SJSA1 (cell line): ENCODE data around the gene CDH6. TPM values are rescaled to one million over a fixed set of nuclear protein-coding genes. Genes with fewer than 3 reads are reported as not detected.

ENCODE experiments used
- DNase-seq, 2 experiments: peaks; one replicate each; pipeline ENCODE4 v3.0.0-alpha.2; 2015 to 2020; ENCODE audit warnings: low spot score in 2 of 2, low read depth in 1 of 2
- H3K27ac ChIP-seq: fragments of 250-450 bp; sonication (Bioruptor Pico); 2 replicates; pipeline ENCODE4 v1.5.1; 2020; ENCODE audit warnings: mild to moderate bottlenecking, moderate library complexity
- H3K27me3 ChIP-seq: fragments of 250-450 bp; sonication (Bioruptor Pico); replicated peaks from 2 replicates; pipeline ENCODE4 v1.5.1; 2020; ENCODE audit warnings: mild to moderate bottlenecking, moderate library complexity
- H3K36me3 ChIP-seq: fragments of 250-450 bp; sonication (Bioruptor Pico); 2 replicates; pipeline ENCODE4 v1.5.1; 2020; ENCODE audit warnings: mild to moderate bottlenecking
- H3K4me1 ChIP-seq: fragments of 250-450 bp; sonication (Bioruptor Pico); replicated peaks from 2 replicates; pipeline ENCODE4 v1.6.1; 2021; ENCODE audit warnings: mild to moderate bottlenecking
- H3K4me3 ChIP-seq: fragments of 250-450 bp; sonication (Bioruptor Pico); 2 replicates; pipeline ENCODE4 v1.5.1; 2020; ENCODE audit warnings: mild to moderate bottlenecking
- H3K9me3 ChIP-seq: fragments of 250-450 bp; sonication (Bioruptor Pico); replicated peaks from 2 replicates; pipeline ENCODE4 v1.5.1; 2020; ENCODE audit warnings: mild to moderate bottlenecking
- total RNA-seq: library from RNA; depleted of rRNA; stranded (reverse); fragments of >200 nt; shearing (Covaris generic); gene quantifications from 2 replicates; pipeline ENCODE4 v1.2.3, GENCODE V29; 2014

Gene CDH6
- total RNA-seq, 1 experiment from 2014 or later: 0.13 TPM

DNA sequence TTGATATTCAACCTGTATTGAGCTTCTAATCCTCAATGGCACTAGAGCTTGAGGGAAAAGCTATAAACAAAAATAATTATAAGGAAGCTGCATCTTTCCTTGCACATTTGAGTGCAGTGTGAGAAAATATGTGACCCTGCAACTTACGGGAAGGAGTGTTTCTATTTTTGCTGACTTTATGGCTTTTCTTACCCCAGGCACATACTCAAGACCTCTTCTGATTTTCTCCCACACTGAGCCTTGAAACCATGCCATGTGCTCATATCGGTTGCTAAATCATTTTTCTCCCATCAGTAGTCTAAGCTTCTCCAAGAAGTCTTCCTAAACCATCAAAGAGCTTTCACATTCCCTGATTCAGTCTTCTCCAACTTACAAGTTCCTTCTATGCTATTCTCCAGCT lies 91.5 kb downstream of the CDH6 start:
- no peaks in the 10 kb centered on the region for H3K36me3 ChIP-seq
- H3K27ac ChIP-seq: no peak overlapping the region
- H3K9me3 ChIP-seq: no peaks in the 10 kb centered on the region
- no peaks in the 10 kb centered on the region for H3K4me1 ChIP-seq
- no peak overlapping the region for H3K4me3 ChIP-seq
- no peaks in the 10 kb centered on the region for H3K27me3 ChIP-seq
- no peak for DNase-seq

DNA sequence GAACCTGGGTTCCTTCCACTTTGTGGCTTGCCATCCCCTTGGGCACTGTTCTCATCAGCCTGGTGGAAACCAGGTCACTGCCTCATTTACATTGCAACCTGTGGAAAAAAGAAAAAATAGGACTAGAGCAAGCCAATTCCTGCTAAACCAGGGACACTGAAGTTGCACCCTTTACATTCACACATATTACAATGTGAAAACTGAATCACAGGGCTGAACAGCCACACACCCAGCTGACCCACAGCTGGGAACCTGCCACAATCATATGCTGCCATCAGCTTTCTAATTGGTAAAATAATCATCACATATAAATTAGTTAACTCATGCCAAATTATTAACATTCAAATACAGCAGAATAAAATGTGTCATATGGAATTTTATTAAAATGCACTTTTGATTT lies 94.5 kb downstream of the CDH6 start:
- Histone ChIP-seq H3K9me3 (no peaks in the 10 kb centered on the region), H3K36me3 (no peaks in the 10 kb centered on the region), H3K27ac (no peak overlapping the region), H3K27me3 (no peaks in the 10 kb centered on the region), H3K4me3 (no peak overlapping the region), H3K4me1 (no peaks in the 10 kb centered on the region)
- no peak for DNase-seq

DNA sequence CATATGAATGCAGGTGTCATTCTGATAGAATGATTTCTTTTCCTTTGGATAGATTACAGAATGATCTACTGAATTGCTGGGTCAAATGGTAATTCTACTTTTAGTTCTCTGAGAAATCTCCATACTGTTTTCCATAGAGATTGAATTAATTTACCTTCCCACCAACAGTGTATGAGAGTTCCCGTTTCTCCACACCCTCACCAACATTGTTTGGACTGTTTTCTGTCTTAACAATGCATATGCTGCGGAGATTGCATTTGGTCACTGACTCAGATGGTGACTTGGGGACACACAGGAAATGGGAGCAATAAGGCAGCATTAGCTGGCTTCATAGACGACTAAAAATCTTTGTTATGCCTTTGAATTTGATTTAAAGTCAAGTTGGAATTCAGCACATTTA lies 95.9 kb downstream of the CDH6 start:
- Histone ChIP-seq H3K9me3 (no peaks in the 10 kb centered on the region), H3K36me3 (no peaks in the 10 kb centered on the region), H3K4me1 (no peaks in the 10 kb centered on the region), H3K27ac (no peak overlapping the region), H3K4me3 (no peak overlapping the region), H3K27me3 (no peaks in the 10 kb centered on the region)
- DNase-seq: no peak

DNA sequence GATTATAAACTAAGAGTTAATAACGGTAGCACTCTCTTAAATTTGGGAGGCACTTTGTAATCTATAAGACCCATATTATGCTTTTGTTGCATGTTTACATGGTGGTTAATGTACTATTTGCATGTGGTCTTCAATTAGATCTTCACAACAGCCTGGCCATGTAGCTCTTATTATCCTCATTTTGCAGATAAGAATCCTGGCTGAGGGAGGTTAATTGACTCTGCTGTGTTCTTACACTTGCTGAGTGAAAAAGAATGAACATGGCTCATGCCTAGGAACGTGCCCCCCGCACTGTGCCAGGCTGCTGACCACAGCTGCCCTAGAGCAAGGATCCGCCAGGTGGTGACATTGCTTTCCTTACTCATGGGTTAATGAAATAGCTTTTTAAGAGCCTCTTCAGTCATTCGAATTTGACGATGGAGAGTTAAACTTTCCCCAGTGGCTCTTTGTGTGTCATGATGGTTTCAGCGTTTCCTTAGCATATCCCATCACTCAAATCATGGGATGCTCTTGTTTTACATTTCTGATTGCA lies 97.9 kb downstream of the CDH6 start:
- DNase-seq: no peak
- Histone ChIP-seq H3K4me3 (no peak overlapping the region), H3K27ac (no peak overlapping the region), H3K27me3 (no peaks in the 10 kb centered on the region), H3K36me3 (no peaks in the 10 kb centered on the region), H3K4me1 (no peaks in the 10 kb centered on the region), H3K9me3 (no peaks in the 10 kb centered on the region)

DNA sequence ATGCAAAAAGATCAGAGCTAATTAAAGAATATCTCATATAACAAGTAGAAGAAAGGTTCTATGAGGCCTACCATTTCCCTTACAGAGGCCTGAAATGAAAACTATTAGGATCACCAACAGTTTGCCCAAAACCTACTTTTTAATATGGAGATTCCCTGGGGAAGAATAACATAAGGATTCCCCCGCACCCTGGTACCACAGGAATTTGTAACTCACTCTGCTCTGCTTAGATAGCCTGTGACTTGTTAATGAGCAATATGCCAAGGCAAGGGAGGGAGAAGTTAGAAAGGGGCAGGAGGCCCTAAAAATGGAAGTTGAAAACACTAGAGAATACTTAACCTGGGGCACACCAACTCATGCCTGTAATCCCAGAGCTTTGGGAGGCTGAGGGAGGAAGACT lies 107.0 kb downstream of the CDH6 start:
- no peak overlapping the region for H3K4me3 ChIP-seq
- H3K27me3 ChIP-seq: no peaks in the 10 kb centered on the region
- H3K27ac ChIP-seq: no peak overlapping the region
- DNase-seq: no peak
- H3K36me3 ChIP-seq: no peaks in the 10 kb centered on the region
- H3K4me1 ChIP-seq: no peaks in the 10 kb centered on the region
- H3K9me3 ChIP-seq: no peaks in the 10 kb centered on the region

DNA sequence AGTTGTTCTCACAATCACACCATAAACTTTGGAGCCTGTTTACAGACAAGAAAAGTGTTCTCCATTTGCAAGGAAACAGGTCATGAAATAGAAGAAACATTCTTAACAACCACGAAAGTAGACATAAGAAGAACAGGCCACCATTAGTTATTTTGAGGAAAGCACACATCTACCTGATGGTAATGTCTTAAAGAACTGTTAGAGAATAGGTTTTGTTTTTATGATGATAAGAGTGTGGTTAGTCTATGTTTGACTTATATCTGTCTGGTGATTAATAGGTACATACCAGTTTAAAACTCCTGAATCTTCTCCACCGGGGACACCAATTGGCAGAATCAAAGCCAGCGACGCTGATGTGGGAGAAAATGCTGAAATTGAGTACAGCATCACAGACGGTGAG lies 108.3 kb downstream of the CDH6 start:
- Histone ChIP-seq H3K27me3 (no peaks in the 10 kb centered on the region), H3K36me3 (no peaks in the 10 kb centered on the region), H3K9me3 (no peaks in the 10 kb centered on the region), H3K27ac (no peak overlapping the region), H3K4me3 (no peak overlapping the region), H3K4me1 (no peaks in the 10 kb centered on the region)
- no peak for DNase-seq

DNA sequence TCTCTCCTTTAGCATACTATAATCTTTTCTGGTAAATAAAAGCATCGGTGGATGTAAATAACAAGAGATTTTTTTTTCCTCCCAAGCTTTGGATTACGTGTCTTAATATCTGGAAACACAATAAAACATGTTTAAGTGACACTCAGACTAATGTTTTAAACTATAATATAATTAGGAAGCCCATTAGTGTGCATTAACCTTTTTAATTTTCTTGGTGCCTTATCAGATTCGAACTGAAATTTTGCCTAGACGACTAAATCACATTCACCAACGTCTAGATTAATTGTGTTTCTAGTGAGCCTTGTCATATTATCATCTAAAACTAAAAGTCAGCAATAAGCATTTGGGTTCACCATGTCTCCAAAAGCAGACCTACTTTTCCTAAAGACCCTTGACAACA lies 110.2 kb downstream of the CDH6 start:
- no peaks in the 10 kb centered on the region for H3K36me3 ChIP-seq
- no peak for DNase-seq
- H3K27ac ChIP-seq: no peak overlapping the region
- no peaks in the 10 kb centered on the region for H3K4me1 ChIP-seq
- no peaks in the 10 kb centered on the region for H3K9me3 ChIP-seq
- no peaks in the 10 kb centered on the region for H3K27me3 ChIP-seq
- no peak overlapping the region for H3K4me3 ChIP-seq

DNA sequence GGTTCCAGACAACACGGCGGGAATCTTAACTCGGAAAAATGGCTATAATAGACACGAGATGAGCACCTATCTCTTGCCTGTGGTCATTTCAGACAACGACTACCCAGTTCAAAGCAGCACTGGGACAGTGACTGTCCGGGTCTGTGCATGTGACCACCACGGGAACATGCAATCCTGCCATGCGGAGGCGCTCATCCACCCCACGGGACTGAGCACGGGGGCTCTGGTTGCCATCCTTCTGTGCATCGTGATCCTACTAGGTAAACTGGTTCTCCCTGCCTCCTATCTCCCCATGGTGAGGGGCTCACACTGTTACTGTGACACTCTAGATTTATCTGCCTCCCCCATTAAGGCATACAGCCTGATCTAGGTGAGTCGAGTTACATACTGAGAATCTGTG lies 124.2 kb downstream of the CDH6 start:
- H3K27me3 ChIP-seq: no peaks in the 10 kb centered on the region
- no peaks in the 10 kb centered on the region for H3K36me3 ChIP-seq
- no peak overlapping the region for H3K27ac ChIP-seq
- H3K4me1 ChIP-seq: no peaks in the 10 kb centered on the region
- DNase-seq: no peak
- no peaks in the 10 kb centered on the region for H3K9me3 ChIP-seq
- H3K4me3 ChIP-seq: no peak overlapping the region

DNA sequence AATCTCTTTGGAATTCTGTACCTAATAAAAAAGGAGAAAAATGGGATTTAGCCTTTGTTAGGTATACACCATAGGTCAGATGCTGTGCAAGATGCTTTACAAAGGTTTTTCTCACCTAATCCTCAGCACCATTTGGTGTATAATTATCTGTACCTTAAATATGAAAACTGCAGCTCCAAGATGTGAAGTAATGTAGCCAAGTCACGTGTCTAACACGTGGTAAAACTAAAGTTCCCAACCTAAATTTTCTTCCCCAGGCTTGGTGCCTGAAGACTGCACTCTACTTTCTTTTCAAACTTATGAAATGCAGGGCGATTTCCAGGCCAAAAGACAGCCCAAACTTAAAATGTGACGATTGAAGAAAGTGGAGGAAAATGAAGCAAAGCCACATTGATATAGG lies 125.8 kb downstream of the CDH6 start:
- DNase-seq: no peak

DNA sequence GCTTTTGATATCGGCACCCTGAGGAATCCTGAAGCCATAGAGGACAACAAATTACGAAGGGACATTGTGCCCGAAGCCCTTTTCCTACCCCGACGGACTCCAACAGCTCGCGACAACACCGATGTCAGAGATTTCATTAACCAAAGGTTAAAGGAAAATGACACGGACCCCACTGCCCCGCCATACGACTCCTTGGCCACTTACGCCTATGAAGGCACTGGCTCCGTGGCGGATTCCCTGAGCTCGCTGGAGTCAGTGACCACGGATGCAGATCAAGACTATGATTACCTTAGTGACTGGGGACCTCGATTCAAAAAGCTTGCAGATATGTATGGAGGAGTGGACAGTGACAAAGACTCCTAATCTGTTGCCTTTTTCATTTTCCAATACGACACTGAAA lies 129.5 kb downstream of the CDH6 start:
- no peak overlapping the region for H3K4me3 ChIP-seq
- H3K36me3 ChIP-seq: no peaks in the 10 kb centered on the region
- H3K27me3 ChIP-seq: no peaks in the 10 kb centered on the region
- DNase-seq: no peak
- no peaks in the 10 kb centered on the region for H3K4me1 ChIP-seq
- no peak overlapping the region for H3K27ac ChIP-seq
- no peaks in the 10 kb centered on the region for H3K9me3 ChIP-seq

More for the DNA sequence above, 125.8 kb downstream of the CDH6 start:
- Histone ChIP-seq H3K9me3 (no peaks in the 10 kb centered on the region), H3K4me3 (no peak overlapping the region), H3K36me3 (no peaks in the 10 kb centered on the region), H3K27ac (no peak overlapping the region), H3K27me3 (no peaks in the 10 kb centered on the region), H3K4me1 (no peaks in the 10 kb centered on the region)

DNA sequence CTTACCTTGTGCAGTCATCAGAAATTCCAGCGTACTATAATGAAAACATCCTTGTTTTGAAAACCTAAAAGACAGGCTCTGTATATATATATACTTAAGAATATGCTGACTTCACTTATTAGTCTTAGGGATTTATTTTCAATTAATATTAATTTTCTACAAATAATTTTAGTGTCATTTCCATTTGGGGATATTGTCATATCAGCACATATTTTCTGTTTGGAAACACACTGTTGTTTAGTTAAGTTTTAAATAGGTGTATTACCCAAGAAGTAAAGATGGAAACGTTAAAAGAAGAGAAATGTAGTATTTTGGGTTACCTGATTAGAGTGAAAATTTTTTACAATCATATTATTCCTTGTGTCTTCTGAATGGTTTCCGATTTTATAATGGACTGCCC lies 131.4 kb downstream of the CDH6 start:
- H3K36me3 ChIP-seq: no peaks in the 10 kb centered on the region
- H3K9me3 ChIP-seq: no peaks in the 10 kb centered on the region
- no peak for DNase-seq
- H3K27ac ChIP-seq: no peak overlapping the region
- H3K4me3 ChIP-seq: no peak overlapping the region
- no peaks in the 10 kb centered on the region for H3K4me1 ChIP-seq
- no peaks in the 10 kb centered on the region for H3K27me3 ChIP-seq

DNA sequence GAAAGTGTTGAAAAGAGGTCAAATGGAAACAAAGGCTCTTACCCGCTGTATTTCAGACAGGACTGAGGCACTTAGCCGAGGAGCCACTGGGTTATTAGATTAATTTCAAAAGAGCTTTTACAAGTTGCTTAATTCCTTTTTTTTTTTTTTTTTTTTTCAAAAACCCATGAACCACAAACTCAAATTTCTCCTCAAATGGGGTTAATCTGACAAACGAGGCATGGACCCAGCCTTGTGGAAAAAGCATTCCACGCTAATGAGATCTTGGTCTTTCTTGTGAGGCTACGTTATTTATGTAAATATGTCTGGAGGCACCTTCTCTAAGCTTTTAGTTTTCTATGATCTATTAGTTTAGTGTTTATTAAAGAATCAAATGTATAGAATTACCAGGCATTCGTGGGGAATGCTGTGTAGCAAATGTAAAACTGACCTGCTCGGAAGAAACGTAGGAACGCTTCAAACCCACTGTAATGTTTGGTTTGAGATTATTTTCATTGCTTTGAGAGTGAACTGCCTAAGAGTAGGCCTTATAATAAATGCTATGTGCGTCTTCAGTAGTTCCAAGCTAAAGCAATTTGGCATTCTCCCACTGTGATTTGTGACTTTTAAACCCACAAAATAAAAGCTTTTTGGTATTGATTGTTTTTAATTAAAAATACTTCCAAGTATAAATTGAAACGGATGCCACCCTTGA lies 134.7 kb downstream of the CDH6 start:
- Histone ChIP-seq H3K9me3 (no peaks in the 10 kb centered on the region), H3K4me1 (no peaks in the 10 kb centered on the region), H3K27ac (no peak overlapping the region), H3K36me3 (no peaks in the 10 kb centered on the region), H3K4me3 (no peak overlapping the region), H3K27me3 (no peaks in the 10 kb centered on the region)
- no peak for DNase-seq

DNA sequence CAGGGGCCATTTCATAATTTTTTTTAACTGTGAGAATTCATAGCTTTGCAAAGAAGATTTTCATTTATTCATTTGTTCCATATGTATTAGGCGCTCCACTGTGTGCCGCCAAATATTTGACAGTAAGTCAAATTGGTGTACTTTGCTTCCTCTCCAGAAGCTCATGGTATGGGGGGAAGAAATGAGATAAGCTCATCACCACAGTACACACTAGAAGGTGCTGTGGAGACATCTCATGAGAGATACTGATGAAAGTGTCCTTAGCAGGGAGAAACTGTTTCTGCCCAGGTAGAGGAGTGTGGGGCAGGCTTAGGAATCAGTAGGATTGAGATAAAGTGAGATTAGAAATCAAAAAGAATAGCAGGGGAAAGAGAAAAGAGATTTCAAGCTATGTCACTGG lies 136.2 kb downstream of the CDH6 start:
- H3K36me3 ChIP-seq: no peaks in the 10 kb centered on the region
- no peak for DNase-seq
- no peaks in the 10 kb centered on the region for H3K4me1 ChIP-seq
- H3K4me3 ChIP-seq: no peak overlapping the region
- no peaks in the 10 kb centered on the region for H3K9me3 ChIP-seq
- H3K27me3 ChIP-seq: no peaks in the 10 kb centered on the region
- H3K27ac ChIP-seq: no peak overlapping the region

DNA sequence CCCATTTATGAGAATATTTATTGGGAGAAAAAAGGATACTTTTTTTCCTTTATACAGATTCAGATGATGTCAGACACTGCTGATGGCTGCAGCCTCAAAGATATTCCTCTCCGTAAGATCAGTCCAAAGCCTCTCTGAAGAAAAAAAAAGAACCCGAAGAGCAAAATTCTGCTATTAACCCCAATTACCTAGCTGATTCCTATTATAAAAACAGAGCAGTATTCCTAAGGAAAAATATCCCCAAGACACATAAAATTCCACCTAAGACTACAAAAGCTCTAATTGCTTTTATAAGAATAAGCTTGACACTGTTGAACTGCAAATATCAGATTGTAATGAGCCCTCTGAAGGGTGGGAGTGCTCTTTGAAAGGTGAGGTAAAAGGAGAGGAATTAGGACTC lies 138.7 kb downstream of the CDH6 start:
- Histone ChIP-seq H3K9me3 (no peaks in the 10 kb centered on the region), H3K27ac (no peak overlapping the region), H3K4me1 (no peaks in the 10 kb centered on the region), H3K36me3 (no peaks in the 10 kb centered on the region), H3K27me3 (no peaks in the 10 kb centered on the region), H3K4me3 (no peak overlapping the region)
- DNase-seq: no peak

DNA sequence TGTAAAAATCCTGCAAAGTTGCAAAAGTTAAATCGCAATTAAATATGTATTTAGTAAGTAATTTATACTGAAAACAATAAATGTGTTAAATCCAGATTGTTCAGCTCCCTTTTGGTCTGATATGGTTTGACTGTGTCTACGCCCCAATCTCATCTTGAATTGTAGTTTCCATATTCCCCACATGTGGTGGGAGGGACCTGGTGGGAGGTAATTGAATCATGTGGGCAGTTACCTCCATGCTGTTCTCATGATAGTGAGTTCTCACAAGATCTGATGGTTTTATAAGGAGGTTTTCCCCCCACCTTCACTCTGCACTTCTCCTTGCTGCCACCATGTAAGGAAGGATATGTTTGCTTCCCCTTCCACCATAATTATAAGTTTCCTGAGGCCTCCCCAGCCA lies 140.0 kb downstream of the CDH6 start:
- no peak for DNase-seq
- Histone ChIP-seq H3K9me3 (no peaks in the 10 kb centered on the region), H3K4me1 (no peaks in the 10 kb centered on the region), H3K27ac (no peak overlapping the region), H3K36me3 (no peaks in the 10 kb centered on the region), H3K4me3 (no peak overlapping the region), H3K27me3 (no peaks in the 10 kb centered on the region)
